ENCODE measurements around the gene NDUFV2.

DNA sequence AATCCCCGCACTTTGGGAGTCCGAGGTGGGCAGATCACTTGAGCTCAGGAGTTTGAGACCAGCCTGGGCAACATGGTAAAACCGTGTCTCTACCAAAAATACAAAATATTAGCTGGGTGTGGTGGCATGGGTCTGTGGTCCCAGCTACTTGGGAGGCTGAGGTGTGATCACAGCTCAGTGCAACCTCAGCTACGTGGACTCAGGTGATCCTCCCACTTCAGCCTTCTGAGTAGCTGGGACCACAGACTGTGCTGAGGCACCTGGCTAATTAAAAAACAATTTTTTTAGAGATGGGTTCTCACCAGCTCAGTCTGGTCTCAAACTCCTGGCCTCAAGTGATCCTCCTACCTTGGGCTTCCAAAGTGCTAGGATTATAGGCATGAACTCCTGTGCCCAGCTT lies 57.5 kb downstream of the NDUFV2 start:
- TF ChIP-seq, protein P1, sequence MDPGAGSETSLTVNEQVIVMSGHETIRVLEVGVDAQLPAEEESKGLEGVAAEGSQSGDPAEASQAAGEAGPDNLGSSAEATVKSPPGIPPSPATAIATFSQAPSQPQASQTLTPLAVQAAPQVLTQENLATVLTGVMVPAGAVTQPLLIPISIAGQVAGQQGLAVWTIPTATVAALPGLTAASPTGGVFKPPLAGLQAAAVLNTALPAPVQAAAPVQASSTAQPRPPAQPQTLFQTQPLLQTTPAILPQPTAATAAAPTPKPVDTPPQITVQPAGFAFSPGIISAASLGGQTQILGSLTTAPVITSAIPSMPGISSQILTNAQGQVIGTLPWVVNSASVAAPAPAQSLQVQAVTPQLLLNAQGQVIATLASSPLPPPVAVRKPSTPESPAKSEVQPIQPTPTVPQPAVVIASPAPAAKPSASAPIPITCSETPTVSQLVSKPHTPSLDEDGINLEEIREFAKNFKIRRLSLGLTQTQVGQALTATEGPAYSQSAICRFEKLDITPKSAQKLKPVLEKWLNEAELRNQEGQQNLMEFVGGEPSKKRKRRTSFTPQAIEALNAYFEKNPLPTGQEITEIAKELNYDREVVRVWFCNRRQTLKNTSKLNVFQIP (CRISPR knock-in tag; IDR thresholded peaks at IDR 0.05; ENCODE audit: borderline replicate concordance, low read depth): no peak
- no peak for TF ChIP-seq BACH2 (CRISPR knock-in tag; IDR thresholded peaks at IDR 0.05; ENCODE audit: borderline replicate concordance)
- TF ChIP-seq, protein P2, sequence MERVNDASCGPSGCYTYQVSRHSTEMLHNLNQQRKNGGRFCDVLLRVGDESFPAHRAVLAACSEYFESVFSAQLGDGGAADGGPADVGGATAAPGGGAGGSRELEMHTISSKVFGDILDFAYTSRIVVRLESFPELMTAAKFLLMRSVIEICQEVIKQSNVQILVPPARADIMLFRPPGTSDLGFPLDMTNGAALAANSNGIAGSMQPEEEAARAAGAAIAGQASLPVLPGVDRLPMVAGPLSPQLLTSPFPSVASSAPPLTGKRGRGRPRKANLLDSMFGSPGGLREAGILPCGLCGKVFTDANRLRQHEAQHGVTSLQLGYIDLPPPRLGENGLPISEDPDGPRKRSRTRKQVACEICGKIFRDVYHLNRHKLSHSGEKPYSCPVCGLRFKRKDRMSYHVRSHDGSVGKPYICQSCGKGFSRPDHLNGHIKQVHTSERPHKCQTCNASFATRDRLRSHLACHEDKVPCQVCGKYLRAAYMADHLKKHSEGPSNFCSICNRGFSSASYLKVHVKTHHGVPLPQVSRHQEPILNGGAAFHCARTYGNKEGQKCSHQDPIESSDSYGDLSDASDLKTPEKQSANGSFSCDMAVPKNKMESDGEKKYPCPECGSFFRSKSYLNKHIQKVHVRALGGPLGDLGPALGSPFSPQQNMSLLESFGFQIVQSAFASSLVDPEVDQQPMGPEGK (CRISPR knock-in tag; IDR thresholded peaks at IDR 0.05; ENCODE audit: borderline replicate concordance): no peak
- TF ChIP-seq ZNF565 (CRISPR knock-in tag; conservative IDR thresholded peaks at IDR 0.05; ENCODE audit: low read depth): no peak
- no peak for TF ChIP-seq ARNTL (CRISPR knock-in tag; IDR thresholded peaks at IDR 0.05; ENCODE audit: borderline replicate concordance, low read depth)
- no peak for TF ChIP-seq RARB (CRISPR knock-in tag; IDR thresholded peaks at IDR 0.05)
- TF ChIP-seq ESRRG (CRISPR knock-in tag; IDR thresholded peaks at IDR 0.05): no peak
- TF ChIP-seq ZFP3 (CRISPR knock-in tag; IDR thresholded peaks at IDR 0.05): no peak
- TF ChIP-seq ZC3H10 (CRISPR knock-in tag; IDR thresholded peaks at IDR 0.05): no peak
